A549 (cell line): Measurements from ENCODE around the gene GRM7.

Source experiments
- POLR2A ChIP-seq: IDR thresholded peaks from 2 replicates; pipeline ENCODE4 v1.6.1; 2012; ENCODE audit warnings: mild to moderate bottlenecking, low read length
- RAD21 ChIP-seq, 2 experiments: fragments of >200 bp in 1 of 2; sonication (Bioruptor Twin) in 1 of 2; formaldehyde crosslinking in 1 of 2; IDR thresholded peaks in 1 of 2; conservative IDR thresholded peaks in 1 of 2; 2 replicates in 1 of 2; 3 replicates in 1 of 2; pipeline ENCODE4 v1.6.1; 2012 to 2018; ENCODE audit warnings: inconsistent platforms in 1 of 2
- TF ChIP-seq, protein P1 (sequence below): IDR thresholded peaks from 2 replicates; pipeline ENCODE4 v1.6.1; 2012; ENCODE audit warnings: low read depth, borderline replicate concordance
- TF ChIP-seq, protein P2 (sequence below): fragments of 200-600 bp; sonication (generic); IDR thresholded peaks from 2 replicates; pipeline ENCODE4 v1.6.1; 2016; ENCODE audit warnings: antibody characterized with exemption, mild to moderate bottlenecking, moderate library complexity
- TF ChIP-seq, protein P3 (sequence below): fragments of >200 bp; sonication (Bioruptor Twin); formaldehyde crosslinking; IDR thresholded peaks from 3 replicates; pipeline ENCODE4 v1.5.1; 2016

DNA sequence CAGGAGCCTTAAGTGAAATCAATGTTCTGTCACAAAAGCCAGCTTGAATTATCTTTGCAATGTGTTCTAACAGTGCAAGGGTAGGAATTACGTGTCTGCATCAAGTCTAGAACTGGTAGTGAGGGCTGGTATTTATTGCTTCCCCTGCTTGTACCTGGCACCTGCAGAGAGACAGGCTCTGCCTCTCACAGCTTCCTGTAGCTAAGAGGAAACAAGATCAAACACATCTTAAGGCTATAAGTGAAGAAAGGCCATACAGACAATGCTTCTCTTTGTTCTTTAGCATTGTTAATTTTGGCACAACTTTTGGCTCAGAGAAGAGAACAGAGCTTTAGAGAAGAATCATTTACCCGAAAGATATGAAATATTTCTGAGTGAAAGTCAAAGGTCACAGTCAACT lies 479.9 kb downstream of the GRM7 start:
- TF ChIP-seq RAD21 (conservative IDR thresholded peaks at IDR 0.05 in 1 of 2, IDR thresholded peaks at IDR 0.05 in 1 of 2) (no peak), POLR2A (no peak)
- TF ChIP-seq, protein P1, sequence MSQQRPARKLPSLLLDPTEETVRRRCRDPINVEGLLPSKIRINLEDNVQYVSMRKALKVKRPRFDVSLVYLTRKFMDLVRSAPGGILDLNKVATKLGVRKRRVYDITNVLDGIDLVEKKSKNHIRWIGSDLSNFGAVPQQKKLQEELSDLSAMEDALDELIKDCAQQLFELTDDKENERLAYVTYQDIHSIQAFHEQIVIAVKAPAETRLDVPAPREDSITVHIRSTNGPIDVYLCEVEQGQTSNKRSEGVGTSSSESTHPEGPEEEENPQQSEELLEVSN = no peak
- TF ChIP-seq, protein P2, sequence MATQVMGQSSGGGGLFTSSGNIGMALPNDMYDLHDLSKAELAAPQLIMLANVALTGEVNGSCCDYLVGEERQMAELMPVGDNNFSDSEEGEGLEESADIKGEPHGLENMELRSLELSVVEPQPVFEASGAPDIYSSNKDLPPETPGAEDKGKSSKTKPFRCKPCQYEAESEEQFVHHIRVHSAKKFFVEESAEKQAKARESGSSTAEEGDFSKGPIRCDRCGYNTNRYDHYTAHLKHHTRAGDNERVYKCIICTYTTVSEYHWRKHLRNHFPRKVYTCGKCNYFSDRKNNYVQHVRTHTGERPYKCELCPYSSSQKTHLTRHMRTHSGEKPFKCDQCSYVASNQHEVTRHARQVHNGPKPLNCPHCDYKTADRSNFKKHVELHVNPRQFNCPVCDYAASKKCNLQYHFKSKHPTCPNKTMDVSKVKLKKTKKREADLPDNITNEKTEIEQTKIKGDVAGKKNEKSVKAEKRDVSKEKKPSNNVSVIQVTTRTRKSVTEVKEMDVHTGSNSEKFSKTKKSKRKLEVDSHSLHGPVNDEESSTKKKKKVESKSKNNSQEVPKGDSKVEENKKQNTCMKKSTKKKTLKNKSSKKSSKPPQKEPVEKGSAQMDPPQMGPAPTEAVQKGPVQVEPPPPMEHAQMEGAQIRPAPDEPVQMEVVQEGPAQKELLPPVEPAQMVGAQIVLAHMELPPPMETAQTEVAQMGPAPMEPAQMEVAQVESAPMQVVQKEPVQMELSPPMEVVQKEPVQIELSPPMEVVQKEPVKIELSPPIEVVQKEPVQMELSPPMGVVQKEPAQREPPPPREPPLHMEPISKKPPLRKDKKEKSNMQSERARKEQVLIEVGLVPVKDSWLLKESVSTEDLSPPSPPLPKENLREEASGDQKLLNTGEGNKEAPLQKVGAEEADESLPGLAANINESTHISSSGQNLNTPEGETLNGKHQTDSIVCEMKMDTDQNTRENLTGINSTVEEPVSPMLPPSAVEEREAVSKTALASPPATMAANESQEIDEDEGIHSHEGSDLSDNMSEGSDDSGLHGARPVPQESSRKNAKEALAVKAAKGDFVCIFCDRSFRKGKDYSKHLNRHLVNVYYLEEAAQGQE = no peak
- TF ChIP-seq, protein P3, sequence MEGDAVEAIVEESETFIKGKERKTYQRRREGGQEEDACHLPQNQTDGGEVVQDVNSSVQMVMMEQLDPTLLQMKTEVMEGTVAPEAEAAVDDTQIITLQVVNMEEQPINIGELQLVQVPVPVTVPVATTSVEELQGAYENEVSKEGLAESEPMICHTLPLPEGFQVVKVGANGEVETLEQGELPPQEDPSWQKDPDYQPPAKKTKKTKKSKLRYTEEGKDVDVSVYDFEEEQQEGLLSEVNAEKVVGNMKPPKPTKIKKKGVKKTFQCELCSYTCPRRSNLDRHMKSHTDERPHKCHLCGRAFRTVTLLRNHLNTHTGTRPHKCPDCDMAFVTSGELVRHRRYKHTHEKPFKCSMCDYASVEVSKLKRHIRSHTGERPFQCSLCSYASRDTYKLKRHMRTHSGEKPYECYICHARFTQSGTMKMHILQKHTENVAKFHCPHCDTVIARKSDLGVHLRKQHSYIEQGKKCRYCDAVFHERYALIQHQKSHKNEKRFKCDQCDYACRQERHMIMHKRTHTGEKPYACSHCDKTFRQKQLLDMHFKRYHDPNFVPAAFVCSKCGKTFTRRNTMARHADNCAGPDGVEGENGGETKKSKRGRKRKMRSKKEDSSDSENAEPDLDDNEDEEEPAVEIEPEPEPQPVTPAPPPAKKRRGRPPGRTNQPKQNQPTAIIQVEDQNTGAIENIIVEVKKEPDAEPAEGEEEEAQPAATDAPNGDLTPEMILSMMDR = no peak
